Parathyroid adenoma (tissue), 2 donors: ENCODE measurements around the gene SERPINE3.

Experiments
- H2AFZ ChIP-seq: fragments of 300-600 bp; sonication (generic); one replicate; pipeline ENCODE4 v1.7.0; 2017; ENCODE audit warnings: antibody characterized with exemption, mild to moderate bottlenecking
- H3K27ac ChIP-seq: fragments of 300-600 bp; sonication (generic); one replicate; pipeline ENCODE4 v1.7.0; 2017
- H3K27me3 ChIP-seq: fragments of 300-600 bp; sonication (generic); one replicate; pipeline ENCODE4 v1.7.0; 2017; ENCODE audit warnings: low read length; ENCODE audit not compliant: control insufficient read depth, insufficient read depth
- H3K36me3 ChIP-seq: fragments of 300-600 bp; sonication (generic); one replicate; pipeline ENCODE4 v1.7.0; 2017; ENCODE audit warnings: low read length; ENCODE audit not compliant: control insufficient read depth, insufficient read depth
- H3K4me1 ChIP-seq: fragments of 300-600 bp; sonication (generic); one replicate; pipeline ENCODE4 v1.7.0; 2017; ENCODE audit warnings: control low read depth
- H3K4me2 ChIP-seq: fragments of 300-600 bp; sonication (generic); one replicate; pipeline ENCODE4 v1.7.0; 2017; ENCODE audit warnings: low read length
- H3K4me3 ChIP-seq: fragments of 300-600 bp; sonication (generic); one replicate; pipeline ENCODE4 v1.7.0; 2017; ENCODE audit warnings: low read depth, low read length
- H3K79me2 ChIP-seq: fragments of 300-600 bp; sonication (generic); one replicate; pipeline ENCODE4 v1.7.0; 2017; ENCODE audit warnings: control low read depth
- H3K9ac ChIP-seq: fragments of 300-600 bp; sonication (generic); one replicate; pipeline ENCODE4 v1.7.0; 2017; ENCODE audit warnings: mild to moderate bottlenecking
- H3K9me3 ChIP-seq: fragments of 300-600 bp; sonication (generic); one replicate; pipeline ENCODE4 v1.7.0; 2017; ENCODE audit warnings: low read length; ENCODE audit not compliant: control insufficient read depth
- CTCF ChIP-seq: fragments of 300-600 bp; sonication (generic); IDR thresholded peaks from one replicate; pipeline ENCODE4 v1.7.0; 2017; ENCODE audit warnings: antibody characterized with exemption, mild to moderate bottlenecking
- donor health status: primary hyperparathyroidism.

SERPINE3 gene

GRCh38 chr13:51325837-51326236 is 13.7 kb upstream of the SERPINE3 start:
- Histone ChIP-seq H3K4me3 (no peak overlapping the region), H2AFZ (no peak overlapping the region), H3K4me1 (no peaks in the 10 kb centered on the region), H3K27me3 (no peaks in the 10 kb centered on the region), H3K36me3 (no peaks in the 10 kb centered on the region), H3K4me2 (no peak overlapping the region), H3K27ac (no peak overlapping the region), H3K79me2 (no peaks in the 10 kb centered on the region), H3K9me3 (no peaks in the 10 kb centered on the region), H3K9ac (no peak overlapping the region)
- no peak for TF ChIP-seq CTCF

- H3K4me1 ChIP-seq = no peaks in the 10 kb centered on the region
- no peaks in the 10 kb centered on the region for H3K9me3 ChIP-seq
- H3K27me3 ChIP-seq = no peaks in the 10 kb centered on the region
- H3K79me2 ChIP-seq = no peaks in the 10 kb centered on the region
- no peak overlapping the region for H3K27ac ChIP-seq
- H3K4me3 ChIP-seq = no peak overlapping the region
- H2AFZ ChIP-seq = no peak overlapping the region
- no peak for TF ChIP-seq CTCF
- H3K36me3 ChIP-seq = no peaks in the 10 kb centered on the region
- no peak overlapping the region for H3K9ac ChIP-seq
- H3K4me2 ChIP-seq = no peak overlapping the region
Measured at GRCh38 chr13:51326777-51327176, 12.7 kb upstream of the SERPINE3 start.

GRCh38 chr13:51327961-51328360 is 11.5 kb upstream of the SERPINE3 start:
- Histone ChIP-seq H3K79me2 (no peaks in the 10 kb centered on the region), H3K4me3 (no peak overlapping the region), H2AFZ (no peak overlapping the region), H3K27me3 (no peaks in the 10 kb centered on the region), H3K4me2 (no peak overlapping the region), H3K9ac (no peak overlapping the region), H3K9me3 (no peaks in the 10 kb centered on the region), H3K36me3 (no peaks in the 10 kb centered on the region), H3K27ac (no peak overlapping the region), H3K4me1 (no peaks in the 10 kb centered on the region)
- TF ChIP-seq CTCF = no peak

- no peak overlapping the region for H3K4me3 ChIP-seq
- H3K27me3 ChIP-seq = no peaks in the 10 kb centered on the region
- no peak overlapping the region for H2AFZ ChIP-seq
- no peaks in the 10 kb centered on the region for H3K4me1 ChIP-seq
- H3K36me3 ChIP-seq = no peaks in the 10 kb centered on the region
- H3K4me2 ChIP-seq = no peak overlapping the region
- no peak for TF ChIP-seq CTCF
- no peak overlapping the region for H3K27ac ChIP-seq
- no peaks in the 10 kb centered on the region for H3K79me2 ChIP-seq
- no peaks in the 10 kb centered on the region for H3K9me3 ChIP-seq
- H3K9ac ChIP-seq = no peak overlapping the region
Measured at GRCh38 chr13:51328488-51328887, 11.0 kb upstream of the SERPINE3 start.

- H2AFZ ChIP-seq = no peak overlapping the region
- no peak overlapping the region for H3K4me2 ChIP-seq
- no peaks in the 10 kb centered on the region for H3K9me3 ChIP-seq
- no peak overlapping the region for H3K9ac ChIP-seq
- H3K4me3 ChIP-seq = no peak overlapping the region
- no peaks in the 10 kb centered on the region for H3K27me3 ChIP-seq
- no peaks in the 10 kb centered on the region for H3K79me2 ChIP-seq
- no peaks in the 10 kb centered on the region for H3K36me3 ChIP-seq
- H3K4me1 ChIP-seq = no peaks in the 10 kb centered on the region
- H3K27ac ChIP-seq = no peak overlapping the region
- no peak for TF ChIP-seq CTCF
Measured at GRCh38 chr13:51329606-51330005, 9.9 kb upstream of the SERPINE3 start.
